SK-N-SH treated with all-trans-retinoic acid at 6 μM for 48 hours (cell line): ENCODE data around the gene C12orf60.

Experiments used
- ATAC-seq: fragments of 200-7000 bp; cut with Tn5 transposase; 3 replicates; pipeline ENCODE4 v1.9.1; 2020; ENCODE audit warnings: mild to moderate bottlenecking, moderate library complexity
- ARNTL ChIP-seq: fragments of 450-650 bp; formaldehyde crosslinking; IDR thresholded peaks from 2 replicates; pipeline ENCODE4 v1.5.0; 2020; ENCODE audit warnings: low read depth, mild to moderate bottlenecking, moderate library complexity, borderline replicate concordance
- BACH2 ChIP-seq: fragments of 250-450 bp; sonication (Bioruptor Pico); IDR thresholded peaks from 2 replicates; pipeline ENCODE4 v1.9.0; 2021; ENCODE audit warnings: mild to moderate bottlenecking, borderline replicate concordance
- CREB5 ChIP-seq: fragments of 250-450 bp; sonication (Bioruptor Pico); IDR thresholded peaks from 2 replicates; pipeline ENCODE4 v1.5.1; 2020; ENCODE audit warnings: low read depth, mild to moderate bottlenecking, moderate library complexity
- CSDC2 ChIP-seq: fragments of 250-450 bp; sonication (Bioruptor Pico); IDR thresholded peaks from 2 replicates; pipeline ENCODE4 v1.5.0; 2020; ENCODE audit warnings: mild to moderate bottlenecking, moderate library complexity
- ESRRG ChIP-seq: fragments of 250-450 bp; sonication (Bioruptor Pico); IDR thresholded peaks from 2 replicates; pipeline ENCODE4 v1.6.1; 2021; ENCODE audit warnings: mild to moderate bottlenecking
- GLIS3 ChIP-seq: fragments of 250-450 bp; sonication (Bioruptor Pico); IDR thresholded peaks from 2 replicates; pipeline ENCODE4 v1.5.0; 2020; ENCODE audit warnings: mild to moderate bottlenecking, moderate library complexity
- ISL1 ChIP-seq: fragments of 250-450 bp; sonication (Bioruptor Pico); IDR thresholded peaks from 2 replicates; pipeline ENCODE4 v2.1.2; 2022; ENCODE audit warnings: mild to moderate bottlenecking, moderate library complexity
- OSR1 ChIP-seq: fragments of 250-450 bp; sonication (Bioruptor Pico); IDR thresholded peaks from 2 replicates; pipeline ENCODE4 v1.8.0; 2022; ENCODE audit warnings: moderate library complexity, mild to moderate bottlenecking, inconsistent platforms
- PATZ1 ChIP-seq: fragments of 250-450 bp; sonication (Bioruptor Pico); IDR thresholded peaks from 2 replicates; pipeline ENCODE4 v1.8.0; 2020; ENCODE audit warnings: mild to moderate bottlenecking, moderate library complexity, borderline replicate concordance
- PPARA ChIP-seq: fragments of 250-450 bp; sonication (Bioruptor Pico); IDR thresholded peaks from 2 replicates; pipeline ENCODE4 v1.5.0; 2020; ENCODE audit warnings: mild to moderate bottlenecking, borderline replicate concordance
- RARB ChIP-seq: fragments of 250-450 bp; sonication (Bioruptor Pico); IDR thresholded peaks from 2 replicates; pipeline ENCODE4 v1.8.0; 2021; ENCODE audit warnings: mild to moderate bottlenecking, moderate library complexity
- SNAI2 ChIP-seq: fragments of 250-450 bp; sonication (Bioruptor Pico); IDR thresholded peaks from 2 replicates; pipeline ENCODE4 v1.5.0; 2020; ENCODE audit warnings: mild to moderate bottlenecking, moderate library complexity
- TCF4 ChIP-seq: fragments of 250-450 bp; sonication (Bioruptor Pico); IDR thresholded peaks from 2 replicates; pipeline ENCODE4 v1.8.0; 2021; ENCODE audit warnings: mild to moderate bottlenecking, moderate library complexity, borderline replicate concordance
- TOX ChIP-seq: fragments of 250-450 bp; sonication (Bioruptor Pico); IDR thresholded peaks from 2 replicates; pipeline ENCODE4 v1.8.0; 2021; ENCODE audit warnings: mild to moderate bottlenecking, moderate library complexity, borderline replicate concordance
- TSHZ2 ChIP-seq: fragments of 250-450 bp; sonication (Bioruptor Pico); IDR thresholded peaks from 2 replicates; pipeline ENCODE4 v1.5.0; 2020; ENCODE audit warnings: mild to moderate bottlenecking, moderate library complexity
- ZC3H10 ChIP-seq: fragments of 250-450 bp; sonication (Bioruptor Pico); IDR thresholded peaks from 2 replicates; pipeline ENCODE4 v1.5.1; 2021; ENCODE audit warnings: mild to moderate bottlenecking, moderate library complexity
- ZFP3 ChIP-seq: fragments of 250-450 bp; sonication (Bioruptor Pico); IDR thresholded peaks from 2 replicates; pipeline ENCODE4 v1.5.0; 2020; ENCODE audit warnings: mild to moderate bottlenecking, moderate library complexity
- ZFP30 ChIP-seq: fragments of 450-650 bp; formaldehyde crosslinking; IDR thresholded peaks from 2 replicates; pipeline ENCODE4 v1.5.0; 2022; ENCODE audit warnings: mild to moderate bottlenecking, moderate library complexity
- ZNF565 ChIP-seq: fragments of 450-650 bp; formaldehyde crosslinking; conservative IDR thresholded peaks from 2 replicates; pipeline ENCODE4 v1.5.0; 2020; ENCODE audit warnings: low read depth, mild to moderate bottlenecking, moderate library complexity
- ZNF70 ChIP-seq: fragments of 450-650 bp; formaldehyde crosslinking; IDR thresholded peaks from 2 replicates; pipeline ENCODE4 v1.5.0; 2020; ENCODE audit warnings: mild to moderate bottlenecking, moderate library complexity
- ZNF8 ChIP-seq: fragments of 450-650 bp; formaldehyde crosslinking; IDR thresholded peaks from 2 replicates; pipeline ENCODE4 v1.5.0; 2020; ENCODE audit warnings: mild to moderate bottlenecking, moderate library complexity
- TF ChIP-seq, protein P1 (sequence below): fragments of 250-450 bp; sonication (Bioruptor Pico); IDR thresholded peaks from 2 replicates; pipeline ENCODE4 v1.8.0; 2021; ENCODE audit warnings: low read depth, mild to moderate bottlenecking, moderate library complexity, borderline replicate concordance
- TF ChIP-seq, protein P2 (sequence below): fragments of 250-450 bp; sonication (Bioruptor Pico); IDR thresholded peaks from 2 replicates; pipeline ENCODE4 v1.5.1; 2021; ENCODE audit warnings: mild to moderate bottlenecking, moderate library complexity

Gene C12orf60

DNA sequence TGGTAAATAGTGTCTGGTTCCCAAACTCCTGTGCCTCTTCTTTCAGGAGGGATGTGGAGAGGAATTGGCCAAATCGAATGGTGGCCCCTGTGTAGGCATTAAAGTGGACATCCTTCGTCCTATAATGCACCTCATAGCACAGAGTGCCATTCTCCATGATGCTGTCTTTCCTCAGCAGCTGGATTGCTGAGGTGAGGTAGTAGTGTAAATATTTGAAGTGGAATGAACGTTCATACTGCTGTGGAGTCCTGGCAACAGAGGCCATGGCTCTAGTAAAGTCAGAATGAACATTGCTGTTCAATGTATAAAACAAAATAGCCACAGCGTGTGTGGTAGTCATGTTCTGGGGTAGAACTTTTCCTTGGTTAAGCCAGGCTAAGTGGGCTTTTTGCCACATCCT lies 37.1 kb downstream of the C12orf60 start:
- TF ChIP-seq ZNF70 (CRISPR knock-in tag) (no peak), RARB (no peak)
- ATAC-seq, result no peak

DNA sequence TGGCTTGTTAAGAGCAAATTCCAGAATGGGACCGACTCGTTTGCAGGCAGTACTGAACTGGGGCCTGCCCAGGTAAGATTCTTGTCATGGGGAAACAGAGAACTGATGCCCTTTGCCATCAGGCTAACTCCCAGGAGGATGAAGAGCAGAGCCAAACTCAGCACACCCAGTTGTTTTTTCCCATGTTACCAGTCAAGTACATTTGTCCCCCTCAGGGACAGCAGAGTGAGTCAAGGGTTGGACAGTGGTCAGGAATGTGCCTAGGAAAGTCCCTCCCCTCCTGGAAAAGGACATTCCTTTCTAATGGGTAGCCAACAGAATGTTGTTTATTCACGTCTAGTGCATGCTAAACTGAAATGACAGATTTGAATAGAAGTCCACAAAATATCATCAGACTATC lies 38.3 kb downstream of the C12orf60 start:
- ATAC-seq, result peak; percentile 73
- peak; percentile 35; the same call in 1 of the 2 replicates for TF ChIP-seq CREB5 (CRISPR knock-in tag)
- TF ChIP-seq ISL1 (CRISPR knock-in tag), result peak; percentile 86
- no peak for TF ChIP-seq ESRRG (CRISPR knock-in tag)
- TF ChIP-seq, all 23 proteins: peak for 2

GRCh38 chr12:14842315-14842714 lies 38.8 kb downstream of the C12orf60 start:
- TF ChIP-seq OSR1 (CRISPR knock-in tag) (no peak), CSDC2 (CRISPR knock-in tag) (no peak), GLIS3 (CRISPR knock-in tag) (no peak)
- TF ChIP-seq, protein P1, sequence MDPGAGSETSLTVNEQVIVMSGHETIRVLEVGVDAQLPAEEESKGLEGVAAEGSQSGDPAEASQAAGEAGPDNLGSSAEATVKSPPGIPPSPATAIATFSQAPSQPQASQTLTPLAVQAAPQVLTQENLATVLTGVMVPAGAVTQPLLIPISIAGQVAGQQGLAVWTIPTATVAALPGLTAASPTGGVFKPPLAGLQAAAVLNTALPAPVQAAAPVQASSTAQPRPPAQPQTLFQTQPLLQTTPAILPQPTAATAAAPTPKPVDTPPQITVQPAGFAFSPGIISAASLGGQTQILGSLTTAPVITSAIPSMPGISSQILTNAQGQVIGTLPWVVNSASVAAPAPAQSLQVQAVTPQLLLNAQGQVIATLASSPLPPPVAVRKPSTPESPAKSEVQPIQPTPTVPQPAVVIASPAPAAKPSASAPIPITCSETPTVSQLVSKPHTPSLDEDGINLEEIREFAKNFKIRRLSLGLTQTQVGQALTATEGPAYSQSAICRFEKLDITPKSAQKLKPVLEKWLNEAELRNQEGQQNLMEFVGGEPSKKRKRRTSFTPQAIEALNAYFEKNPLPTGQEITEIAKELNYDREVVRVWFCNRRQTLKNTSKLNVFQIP (CRISPR knock-in tag), result no peak
- no peak for ATAC-seq

GRCh38 chr12:14843425-14843887 lies 40.0 kb downstream of the C12orf60 start, which contains the start of gene ART4:
Gene ART4 (minus strand): TSS chr12:14843526. CDS start chr12:14843113, 413 bp downstream.
- ATAC-seq, result no peak
- TF ChIP-seq TCF4 (CRISPR knock-in tag), result no peak
- no peak for TF ChIP-seq ZC3H10
- no peak for TF ChIP-seq ZNF8 (CRISPR knock-in tag)
- no peak for TF ChIP-seq ZNF70 (CRISPR knock-in tag)
- TF ChIP-seq OSR1 (CRISPR knock-in tag), result no peak
- no peak for TF ChIP-seq TOX

GRCh38 chr12:14844401-14844800 lies 40.9 kb downstream of the C12orf60 start:
- ATAC-seq, result no peak
- TF ChIP-seq TSHZ2, result no peak
- TF ChIP-seq ZNF8 (CRISPR knock-in tag), result no peak
- TF ChIP-seq RARB, result no peak
- no peak for TF ChIP-seq ESRRG (CRISPR knock-in tag)
- TF ChIP-seq SNAI2 (CRISPR knock-in tag), result no peak
- no peak for TF ChIP-seq CSDC2 (CRISPR knock-in tag)
- TF ChIP-seq, protein P2, sequence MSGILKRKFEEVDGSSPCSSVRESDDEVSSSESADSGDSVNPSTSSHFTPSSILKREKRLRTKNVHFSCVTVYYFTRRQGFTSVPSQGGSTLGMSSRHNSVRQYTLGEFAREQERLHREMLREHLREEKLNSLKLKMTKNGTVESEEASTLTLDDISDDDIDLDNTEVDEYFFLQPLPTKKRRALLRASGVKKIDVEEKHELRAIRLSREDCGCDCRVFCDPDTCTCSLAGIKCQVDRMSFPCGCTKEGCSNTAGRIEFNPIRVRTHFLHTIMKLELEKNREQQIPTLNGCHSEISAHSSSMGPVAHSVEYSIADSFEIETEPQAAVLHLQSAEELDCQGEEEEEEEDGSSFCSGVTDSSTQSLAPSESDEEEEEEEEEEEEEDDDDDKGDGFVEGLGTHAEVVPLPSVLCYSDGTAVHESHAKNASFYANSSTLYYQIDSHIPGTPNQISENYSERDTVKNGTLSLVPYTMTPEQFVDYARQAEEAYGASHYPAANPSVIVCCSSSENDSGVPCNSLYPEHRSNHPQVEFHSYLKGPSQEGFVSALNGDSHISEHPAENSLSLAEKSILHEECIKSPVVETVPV (CRISPR knock-in tag), result no peak
- TF ChIP-seq PATZ1, result no peak
- TF ChIP-seq CREB5 (CRISPR knock-in tag), result no peak
- no peak for TF ChIP-seq ARNTL (CRISPR knock-in tag)
- TF ChIP-seq ISL1 (CRISPR knock-in tag), result no peak
- TF ChIP-seq OSR1 (CRISPR knock-in tag), result no peak
- no peak for TF ChIP-seq ZFP30 (CRISPR knock-in tag)
- TF ChIP-seq GLIS3 (CRISPR knock-in tag), result no peak
- no peak for TF ChIP-seq ZNF70 (CRISPR knock-in tag)
- no peak for TF ChIP-seq ZFP3 (CRISPR knock-in tag)
- no peak for TF ChIP-seq TOX
- TF ChIP-seq ZNF565, result no peak
- TF ChIP-seq BACH2, result no peak
- no peak for TF ChIP-seq PPARA (CRISPR knock-in tag)
